ENCODE data around the gene NFIB. TPM values are rescaled to one million over a fixed set of nuclear protein-coding genes. Genes with fewer than 3 reads are reported as not detected.

Gene NFIB
- total RNA-seq, 1 experiment from 2014 or later, result 14.3 TPM

DNA sequence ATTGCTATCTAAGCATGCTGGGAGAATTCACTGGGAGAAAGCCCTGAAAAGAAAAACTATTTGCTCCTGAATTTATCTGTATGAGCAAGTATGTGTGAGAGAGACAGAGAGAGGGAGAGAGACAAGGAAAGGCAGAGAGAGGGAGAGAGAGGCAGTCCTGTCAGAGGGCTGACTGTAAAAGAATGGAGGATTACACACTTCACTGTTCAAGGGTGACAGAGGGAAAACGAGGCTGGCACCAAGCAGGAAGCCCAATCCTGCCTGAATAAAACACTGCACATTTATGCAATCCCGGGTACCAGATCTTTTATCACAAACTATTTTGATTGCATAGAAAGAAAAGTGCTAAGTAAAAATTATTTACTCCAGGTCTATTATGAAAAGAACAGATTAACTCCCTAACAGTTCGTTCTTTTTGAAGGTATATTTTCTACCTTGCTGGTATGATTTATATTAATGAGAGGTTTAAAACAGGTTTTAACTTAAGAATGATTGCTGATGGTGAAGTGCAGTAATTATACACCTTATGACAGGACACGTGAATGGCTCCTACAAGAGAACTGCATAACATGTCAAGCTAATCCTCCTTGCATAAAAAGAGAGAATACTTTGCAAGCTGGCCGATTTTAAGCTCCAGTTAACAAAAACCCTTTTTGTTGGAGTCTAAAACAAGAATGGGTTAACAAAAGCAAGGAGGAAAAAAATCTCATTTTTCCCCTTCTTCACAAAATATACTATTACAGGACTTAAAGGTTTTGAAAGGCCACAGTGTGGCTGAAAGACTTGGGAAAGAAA lies 82.5 kb downstream of the NFIB start:
- H2BK12ac ChIP-seq (ENCODE audit: insufficient read length, low read depth, low read length), result no peak overlapping the region
- H3K4me1 Mint-ChIP-seq, result peaks cover 9 to 19% of the 10 kb centered on the region in 2 experiments
- H2AK5ac ChIP-seq (ENCODE audit: insufficient read length, low read length), result no peak overlapping the region
- no peaks in the 10 kb centered on the region for H3K27me3 Mint-ChIP-seq (ENCODE audit: low read depth)
- no peak overlapping the region for H2BK15ac ChIP-seq (ENCODE audit: low read depth, low read length)
- H3K4me1 ChIP-seq (ENCODE audit: insufficient read depth, low read length), result peaks cover 2% of the 10 kb centered on the region; the same call in 1 of the 2 replicates
- H3T11ph ChIP-seq (ENCODE audit: low read length), result no peak overlapping the region
- H3K27ac Mint-ChIP-seq, result no peak overlapping the region
- H3K56ac ChIP-seq (ENCODE audit: insufficient read length, low read depth, low read length), result no peak overlapping the region
- H2BK20ac ChIP-seq (ENCODE audit: low read depth, low read length, poor library complexity, severe bottlenecking), result no peak overlapping the region
- no peak overlapping the region for H3K4me2 ChIP-seq (ENCODE audit: insufficient read depth, insufficient read length, low read length)
- no peaks in the 10 kb centered on the region for H4K20me1 ChIP-seq (ENCODE audit: control insufficient read depth, insufficient read depth, insufficient read length)
- no peak overlapping the region for H3K9ac ChIP-seq (ENCODE audit: extremely low read depth, insufficient read length, low read length)
- H2BK120ac ChIP-seq (ENCODE audit: low read depth, low read length, poor library complexity, severe bottlenecking), result no peak overlapping the region
- no peak overlapping the region for H2AFZ ChIP-seq (ENCODE audit: low read length)
- TF ChIP-seq, protein P1, sequence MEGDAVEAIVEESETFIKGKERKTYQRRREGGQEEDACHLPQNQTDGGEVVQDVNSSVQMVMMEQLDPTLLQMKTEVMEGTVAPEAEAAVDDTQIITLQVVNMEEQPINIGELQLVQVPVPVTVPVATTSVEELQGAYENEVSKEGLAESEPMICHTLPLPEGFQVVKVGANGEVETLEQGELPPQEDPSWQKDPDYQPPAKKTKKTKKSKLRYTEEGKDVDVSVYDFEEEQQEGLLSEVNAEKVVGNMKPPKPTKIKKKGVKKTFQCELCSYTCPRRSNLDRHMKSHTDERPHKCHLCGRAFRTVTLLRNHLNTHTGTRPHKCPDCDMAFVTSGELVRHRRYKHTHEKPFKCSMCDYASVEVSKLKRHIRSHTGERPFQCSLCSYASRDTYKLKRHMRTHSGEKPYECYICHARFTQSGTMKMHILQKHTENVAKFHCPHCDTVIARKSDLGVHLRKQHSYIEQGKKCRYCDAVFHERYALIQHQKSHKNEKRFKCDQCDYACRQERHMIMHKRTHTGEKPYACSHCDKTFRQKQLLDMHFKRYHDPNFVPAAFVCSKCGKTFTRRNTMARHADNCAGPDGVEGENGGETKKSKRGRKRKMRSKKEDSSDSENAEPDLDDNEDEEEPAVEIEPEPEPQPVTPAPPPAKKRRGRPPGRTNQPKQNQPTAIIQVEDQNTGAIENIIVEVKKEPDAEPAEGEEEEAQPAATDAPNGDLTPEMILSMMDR (conservative IDR thresholded peaks at IDR 0.05), result no peak
- no peaks in the 10 kb centered on the region for H3K79me1 ChIP-seq (ENCODE audit: insufficient read depth, low read depth, low read length, poor library complexity, severe bottlenecking)
- no peak overlapping the region for H4K5ac ChIP-seq (ENCODE audit: insufficient read length, low read depth, low read length)
- H3K14ac ChIP-seq (ENCODE audit: insufficient read depth, low read length), result no peak overlapping the region
- DNase-seq, result no peak
- no peaks in the 10 kb centered on the region for H3K9me3 Mint-ChIP-seq
- H3K36me3 Mint-ChIP-seq (ENCODE audit: insufficient read depth in 1 of 3, low read depth in 3 of 3), result peaks cover 0 to 2% (median 0%) of the 10 kb centered on the region in 3 experiments; a peak in 2 of 7 replicates
- H3K4me3 Mint-ChIP-seq, result no peak overlapping the region
- H3K18ac ChIP-seq (ENCODE audit: insufficient read length, low read depth, low read length), result no peak overlapping the region
- H4K91ac ChIP-seq (ENCODE audit: insufficient read length, low read depth, low read length), result no peak overlapping the region
- H3K27me3 ChIP-seq (ENCODE audit: insufficient read depth, low read length), result no peaks in the 10 kb centered on the region
- H3K79me2 ChIP-seq (ENCODE audit: insufficient read depth, low read length), result no peaks in the 10 kb centered on the region
- H3K9me3 ChIP-seq (ENCODE audit: control insufficient read depth, low read depth, low read length), result no peaks in the 10 kb centered on the region
- H3K4ac ChIP-seq (ENCODE audit: low read depth, low read length), result no peak overlapping the region
- H3K23me2 ChIP-seq (ENCODE audit: insufficient read length, low read depth, low read length, poor library complexity, severe bottlenecking), result no peaks in the 10 kb centered on the region
- H3K23ac ChIP-seq (ENCODE audit: insufficient read length, low read depth, low read length), result no peak overlapping the region
- H4K8ac ChIP-seq (replicated peaks; ENCODE audit: insufficient read length, low read depth, low read length), result no peak overlapping the region
- H2BK5ac ChIP-seq (ENCODE audit: insufficient read length, low read length), result no peak overlapping the region
- H3K27ac ChIP-seq (ENCODE audit: insufficient read length, low read depth, low read length), result no peak overlapping the region
- no CpG with 5 or more reads among the region's 5 CpGs for WGBS (ENCODE audit: extremely low coverage, insufficient read length, low lambda C conversion rate)

Data from H9 (cell line).